ENCODE data around the gene HMOX1.
"Not testable (repeated sequence)": the region's sequence is repeated elsewhere in the genome, so short reads cannot be mapped to it uniquely, and the experiment has no call there.

The HMOX1 gene

DNA sequence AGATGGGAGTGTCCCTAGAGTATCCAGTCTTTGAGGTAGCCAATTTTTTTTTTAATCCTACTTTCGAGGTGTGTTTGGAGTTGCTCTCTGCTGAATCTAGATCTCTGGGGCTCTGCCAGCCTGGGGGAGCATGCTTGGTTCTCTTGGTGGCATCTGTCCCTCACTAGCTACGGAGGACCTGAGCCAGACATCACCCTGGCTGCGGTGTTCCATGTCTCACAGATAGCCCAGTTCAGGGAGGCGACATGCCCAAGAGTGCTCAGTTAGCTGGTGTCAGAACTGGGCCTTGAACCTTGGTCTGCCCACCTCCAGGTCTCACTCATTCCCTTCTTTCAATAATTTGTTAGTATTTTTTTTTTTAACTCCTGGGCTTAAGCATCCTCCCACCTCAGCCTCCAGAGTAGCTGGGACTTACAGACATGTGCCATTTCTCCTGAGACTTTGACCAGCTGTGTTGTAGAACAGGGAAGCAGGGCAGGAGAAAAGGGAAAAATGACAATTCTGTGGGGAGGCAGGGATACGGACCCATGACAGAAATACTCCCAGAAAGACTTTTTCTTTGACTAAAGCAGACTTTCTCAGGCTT is 621 bp downstream of the HMOX1 start:
- no peak for DNase-seq

- DNase-seq = no peak
Observed at GRCh38 chr22:35383679-35384071, 2.8 kb downstream of the HMOX1 start.

DNA sequence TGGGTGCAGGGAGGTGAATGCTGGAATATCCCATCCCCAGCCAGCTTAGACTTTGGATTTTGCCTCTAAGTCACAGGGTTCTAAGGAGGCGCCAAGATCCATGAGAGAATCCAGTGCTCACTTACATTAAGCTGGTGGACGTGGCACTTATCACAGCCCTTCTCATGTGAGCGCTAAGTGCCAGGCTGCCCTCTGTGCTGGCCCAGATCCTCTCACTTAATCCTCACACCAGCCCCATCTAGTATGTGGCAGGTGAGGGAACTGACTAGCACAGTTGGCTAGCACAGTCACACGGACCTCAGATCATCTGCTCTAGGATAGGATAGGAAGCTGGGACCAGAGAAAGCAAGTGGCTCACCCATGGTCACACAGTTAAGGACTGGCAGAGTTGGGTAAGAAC is 3.6 kb downstream of the HMOX1 start:
- no peak for DNase-seq

- DNase-seq = no peak
Observed at GRCh38 chr22:35384975-35385588, 4.2 kb downstream of the HMOX1 start.

DNA sequence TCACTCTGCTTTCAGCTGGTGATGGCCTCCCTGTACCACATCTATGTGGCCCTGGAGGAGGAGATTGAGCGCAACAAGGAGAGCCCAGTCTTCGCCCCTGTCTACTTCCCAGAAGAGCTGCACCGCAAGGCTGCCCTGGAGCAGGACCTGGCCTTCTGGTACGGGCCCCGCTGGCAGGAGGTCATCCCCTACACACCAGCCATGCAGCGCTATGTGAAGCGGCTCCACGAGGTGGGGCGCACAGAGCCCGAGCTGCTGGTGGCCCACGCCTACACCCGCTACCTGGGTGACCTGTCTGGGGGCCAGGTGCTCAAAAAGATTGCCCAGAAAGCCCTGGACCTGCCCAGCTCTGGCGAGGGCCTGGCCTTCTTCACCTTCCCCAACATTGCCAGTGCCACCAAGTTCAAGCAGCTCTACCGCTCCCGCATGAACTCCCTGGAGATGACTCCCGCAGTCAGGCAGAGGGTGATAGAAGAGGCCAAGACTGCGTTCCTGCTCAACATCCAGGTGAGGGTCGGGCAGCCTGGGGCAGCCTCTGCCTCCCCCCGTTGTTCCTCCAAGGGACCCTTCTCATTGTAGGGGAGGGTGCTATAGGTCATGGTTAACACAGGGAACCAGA is 5.9 kb downstream of the HMOX1 start:
- DNase-seq = no peak

- no peak for DNase-seq
Observed at GRCh38 chr22:35390933-35391332, 10.0 kb downstream of the HMOX1 start.

DNA sequence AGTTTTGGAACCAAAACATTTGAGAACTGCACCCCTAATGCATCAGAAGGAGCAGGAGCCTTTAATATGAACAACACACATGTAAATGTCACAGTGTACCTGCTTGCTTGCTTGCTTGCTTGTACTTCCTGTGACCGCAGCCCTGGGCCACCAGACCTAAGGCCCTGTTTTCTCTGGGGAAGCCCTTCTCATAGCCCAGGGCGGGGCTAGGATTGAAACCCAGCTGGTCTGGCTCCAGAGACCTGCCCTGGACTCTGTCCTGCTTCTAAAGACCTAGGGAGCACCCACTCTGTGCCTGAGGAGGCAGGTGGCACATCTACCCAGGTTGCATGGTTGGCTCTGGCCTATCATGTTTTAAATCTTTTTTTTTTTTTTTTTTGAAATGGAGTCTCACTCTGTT is 11.5 kb downstream of the HMOX1 start:
- DNase-seq = no peak

DNA sequence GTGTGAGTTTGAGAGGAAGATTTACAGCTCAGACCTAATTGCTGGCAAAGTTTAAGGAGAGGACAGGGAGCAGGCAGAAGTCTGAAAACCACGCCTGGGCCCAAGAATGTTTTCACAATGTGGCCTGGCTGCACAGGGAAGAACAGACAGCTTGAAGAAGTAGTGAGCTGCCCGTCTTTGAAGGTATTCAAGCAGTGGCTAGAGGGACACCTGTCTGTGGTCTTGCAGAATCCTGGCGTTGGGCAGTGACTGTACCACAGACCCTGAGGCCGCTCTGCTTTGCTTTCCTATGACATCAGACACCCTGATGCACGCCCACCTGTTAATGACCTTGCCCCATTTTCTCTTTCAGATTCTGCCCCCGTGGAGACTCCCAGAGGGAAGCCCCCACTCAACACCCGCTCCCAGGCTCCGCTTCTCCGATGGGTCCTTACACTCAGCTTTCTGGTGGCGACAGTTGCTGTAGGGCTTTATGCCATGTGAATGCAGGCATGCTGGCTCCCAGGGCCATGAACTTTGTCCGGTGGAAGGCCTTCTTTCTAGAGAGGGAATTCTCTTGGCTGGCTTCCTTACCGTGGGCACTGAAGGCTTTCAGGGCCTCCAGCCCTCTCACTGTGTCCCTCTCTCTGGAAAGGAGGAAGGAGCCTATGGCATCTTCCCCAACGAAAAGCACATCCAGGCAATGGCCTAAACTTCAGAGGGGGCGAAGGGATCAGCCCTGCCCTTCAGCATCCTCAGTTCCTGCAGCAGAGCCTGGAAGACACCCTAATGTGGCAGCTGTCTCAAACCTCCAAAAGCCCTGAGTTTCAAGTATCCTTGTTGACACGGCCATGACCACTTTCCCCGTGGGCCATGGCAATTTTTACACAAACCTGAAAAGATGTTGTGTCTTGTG is 12.5 kb downstream of the HMOX1 start:
- no peak for DNase-seq

DNA sequence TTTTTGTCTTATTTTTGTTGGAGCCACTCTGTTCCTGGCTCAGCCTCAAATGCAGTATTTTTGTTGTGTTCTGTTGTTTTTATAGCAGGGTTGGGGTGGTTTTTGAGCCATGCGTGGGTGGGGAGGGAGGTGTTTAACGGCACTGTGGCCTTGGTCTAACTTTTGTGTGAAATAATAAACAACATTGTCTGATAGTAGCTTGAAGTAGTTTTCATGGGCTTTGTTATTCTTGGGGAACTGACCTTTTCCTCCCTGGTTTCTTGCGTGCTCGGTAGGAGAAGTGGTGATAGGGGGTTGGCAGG is 13.1 kb downstream of the HMOX1 start:
- DNase-seq = no peak

- DNase-seq = no peak
Observed at GRCh38 chr22:35394810-35395563, 14.1 kb downstream of the HMOX1 start.

DNA sequence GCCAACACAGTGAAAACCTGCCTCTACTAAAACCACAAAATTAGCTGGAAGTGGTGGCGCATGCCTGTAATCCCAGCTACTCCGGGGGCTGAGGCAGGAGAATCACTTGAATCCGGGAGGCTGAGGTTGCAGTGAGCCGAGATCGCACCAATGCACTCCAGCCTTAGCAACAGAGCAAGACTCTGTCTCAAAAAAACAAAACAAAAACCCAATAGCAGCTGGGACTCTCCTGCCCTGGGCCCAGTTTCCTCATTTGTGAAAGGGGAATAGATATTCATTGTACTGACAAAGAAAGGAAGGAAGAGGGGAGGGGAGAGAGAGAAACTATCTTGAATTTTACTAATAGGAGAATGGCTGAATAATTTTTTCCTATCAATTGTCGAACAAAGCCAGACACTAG is 15.7 kb downstream of the HMOX1 start:
- not testable (repeated sequence) for DNase-seq

- no peak for DNase-seq
Observed at GRCh38 chr22:35397095-35397904, 16.4 kb downstream of the HMOX1 start.

DNA sequence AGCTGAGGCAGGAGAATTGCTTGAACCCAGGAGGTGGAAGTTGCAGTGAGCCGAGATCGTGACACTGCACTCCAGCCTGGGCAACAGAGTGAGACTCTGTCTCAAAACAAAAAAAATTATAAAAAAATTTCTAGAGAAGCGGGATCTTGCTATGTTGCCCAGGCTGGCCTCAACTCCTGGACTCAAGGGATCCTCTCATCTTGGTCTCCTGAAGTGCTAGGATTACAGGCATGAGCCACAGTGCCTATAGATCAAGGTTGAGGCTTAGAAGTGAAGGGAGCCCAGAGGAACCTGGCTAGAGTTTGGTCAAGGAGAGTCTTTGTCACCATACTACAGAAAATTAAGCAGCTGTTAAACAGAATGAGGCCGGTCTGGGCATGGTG is 17.7 kb downstream of the HMOX1 start:
- DNase-seq = no peak

- no peak for DNase-seq
Observed at GRCh38 chr22:35399114-35399677, 18.3 kb downstream of the HMOX1 start.

DNA sequence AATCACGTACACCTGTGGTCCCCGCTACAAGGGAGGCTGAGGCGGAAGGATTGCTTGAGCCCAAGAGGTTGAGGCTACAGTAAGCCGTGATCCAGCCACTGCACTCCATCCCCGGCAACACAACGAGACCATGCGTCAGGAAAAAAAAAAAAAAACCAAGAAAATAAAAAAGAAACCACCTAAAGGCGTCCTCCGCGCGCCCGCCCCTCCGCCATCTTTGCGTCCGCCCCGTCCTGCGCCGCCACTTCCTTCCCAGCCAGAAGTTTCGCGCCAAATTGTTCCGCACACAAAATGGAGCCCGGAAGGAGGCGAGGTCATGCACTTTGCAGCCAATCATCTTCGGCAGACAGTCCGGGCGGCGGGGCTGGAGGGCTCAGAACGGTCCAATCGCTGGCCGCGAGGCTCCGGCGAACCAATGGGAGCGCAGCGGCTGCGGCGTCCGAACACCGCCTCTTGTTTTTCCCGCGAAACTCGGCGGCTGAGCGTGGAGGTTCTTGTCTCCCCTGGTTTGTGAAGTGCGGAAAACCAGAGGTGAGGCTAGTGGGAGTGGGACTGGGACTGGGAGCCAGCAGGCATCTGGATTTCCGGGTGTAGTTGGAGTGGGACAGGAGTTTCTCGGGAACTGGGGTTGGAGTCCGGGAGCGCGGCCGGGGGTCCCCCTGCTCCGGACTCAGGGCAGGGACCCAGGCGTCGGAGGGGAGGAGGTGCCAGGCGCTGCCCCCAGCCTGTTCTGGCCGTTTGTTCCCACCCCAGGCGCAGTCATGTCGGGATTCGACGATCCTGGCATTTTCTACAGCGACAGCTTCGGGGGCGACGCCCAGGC is 19.0 kb downstream of the HMOX1 start, which contains the start of gene MCM5:
TSS of gene MCM5 (plus strand) at position 463 of the 823 bp plus-strand sequence. CDS start at position 762, 299 bp downstream.
- DNase-seq = peak; percentile 78

GRCh38 chr22:35400501-35400790 is 19.6 kb downstream of the HMOX1 start:
- no peak for DNase-seq

GRCh38 chr22:35401863-35402262 is 21.0 kb downstream of the HMOX1 start:
- DNase-seq = no peak

DNA sequence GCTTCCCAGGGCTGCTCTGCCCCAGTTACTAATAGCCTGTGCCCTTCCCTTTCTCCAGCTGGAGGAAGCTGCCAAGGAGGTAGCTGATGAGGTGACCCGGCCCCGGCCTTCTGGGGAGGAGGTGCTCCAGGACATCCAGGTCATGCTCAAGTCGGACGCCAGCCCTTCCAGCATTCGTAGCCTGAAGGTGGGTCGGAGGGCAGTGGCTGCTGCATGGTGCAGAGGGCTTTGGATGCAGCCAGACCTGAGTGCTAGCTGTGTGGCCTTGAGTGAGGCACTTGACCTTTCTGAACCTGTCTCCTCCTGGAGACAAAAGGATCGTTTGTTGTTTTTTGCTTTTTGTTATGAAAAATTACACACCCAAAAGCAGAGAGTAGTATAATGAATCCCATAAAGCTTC is 22.5 kb downstream of the HMOX1 start:
- no peak for DNase-seq

DNA sequence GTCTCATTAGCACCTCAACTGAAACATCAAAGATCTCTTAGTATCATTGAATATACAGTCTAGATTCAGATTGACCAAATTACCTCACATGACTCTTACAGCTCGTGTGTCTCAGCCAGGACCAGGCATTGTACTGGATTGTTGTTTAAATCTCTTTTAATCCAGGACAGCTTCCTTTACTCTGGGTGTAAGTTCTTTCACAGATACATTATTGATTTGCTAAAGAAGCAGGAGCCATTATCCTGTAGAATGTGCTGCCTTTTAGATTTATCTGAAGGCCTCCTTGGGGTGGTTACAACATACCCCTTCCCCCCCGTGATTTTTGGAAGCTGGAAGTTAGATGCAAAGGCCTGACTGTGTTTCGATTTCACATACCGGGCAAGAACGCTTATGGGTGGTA is 23.3 kb downstream of the HMOX1 start:
- DNase-seq = no peak

- no peak for DNase-seq
Observed at GRCh38 chr22:35406443-35406842, 25.5 kb downstream of the HMOX1 start.

DNA sequence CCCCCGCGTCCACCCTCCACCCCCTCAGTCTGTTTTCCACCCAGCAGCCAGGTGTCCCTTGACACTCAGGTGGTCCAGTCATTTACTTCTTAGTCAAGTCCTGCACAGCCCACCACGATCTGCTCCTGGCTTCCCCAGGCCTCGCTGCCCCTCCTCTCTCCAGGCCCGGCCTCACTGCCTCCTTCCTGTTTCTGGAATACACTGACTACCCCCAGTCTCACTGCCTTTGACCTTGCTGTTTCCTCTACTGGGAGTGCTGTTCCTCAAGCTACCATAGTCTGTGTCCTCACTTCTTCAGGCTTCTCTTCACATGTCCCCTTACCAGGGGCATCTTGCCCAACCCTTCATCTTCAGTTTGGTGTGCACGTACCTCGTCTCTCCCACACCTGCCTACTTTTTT is 26.5 kb downstream of the HMOX1 start:
- no peak for DNase-seq
